Measurements from ENCODE around the gene PDZRN3. TPM values are rescaled to one million over a fixed set of nuclear protein-coding genes. Genes with fewer than 3 reads are reported as not detected.

PDZRN3 gene
- total RNA-seq, 4 donors from 2014 or later = 87.3 to 268 (median 107) TPM

- H3K27ac ChIP-seq = peak overlapping the region; percentile 12 to 81
- H3K27me3 ChIP-seq = no peaks in the 10 kb centered on the region
- TF ChIP-seq, protein P1, sequence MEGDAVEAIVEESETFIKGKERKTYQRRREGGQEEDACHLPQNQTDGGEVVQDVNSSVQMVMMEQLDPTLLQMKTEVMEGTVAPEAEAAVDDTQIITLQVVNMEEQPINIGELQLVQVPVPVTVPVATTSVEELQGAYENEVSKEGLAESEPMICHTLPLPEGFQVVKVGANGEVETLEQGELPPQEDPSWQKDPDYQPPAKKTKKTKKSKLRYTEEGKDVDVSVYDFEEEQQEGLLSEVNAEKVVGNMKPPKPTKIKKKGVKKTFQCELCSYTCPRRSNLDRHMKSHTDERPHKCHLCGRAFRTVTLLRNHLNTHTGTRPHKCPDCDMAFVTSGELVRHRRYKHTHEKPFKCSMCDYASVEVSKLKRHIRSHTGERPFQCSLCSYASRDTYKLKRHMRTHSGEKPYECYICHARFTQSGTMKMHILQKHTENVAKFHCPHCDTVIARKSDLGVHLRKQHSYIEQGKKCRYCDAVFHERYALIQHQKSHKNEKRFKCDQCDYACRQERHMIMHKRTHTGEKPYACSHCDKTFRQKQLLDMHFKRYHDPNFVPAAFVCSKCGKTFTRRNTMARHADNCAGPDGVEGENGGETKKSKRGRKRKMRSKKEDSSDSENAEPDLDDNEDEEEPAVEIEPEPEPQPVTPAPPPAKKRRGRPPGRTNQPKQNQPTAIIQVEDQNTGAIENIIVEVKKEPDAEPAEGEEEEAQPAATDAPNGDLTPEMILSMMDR (IDR thresholded peaks at IDR 0.05) = no peak
- TF ChIP-seq POLR2A (IDR thresholded peaks at IDR 0.05) = no peak
- intact Hi-C loops (cut with DNase I; ENCODE audit: low total_unique reads) = no loop called here
- H3K9me3 ChIP-seq = no peaks in the 10 kb centered on the region
- peaks cover 25 to 32% of the 10 kb centered on the region in 2 donors for H3K4me1 ChIP-seq
- no peak overlapping the region for H3K4me3 ChIP-seq
- no peak for DNase-seq
- H3K36me3 ChIP-seq = no peaks in the 10 kb centered on the region
These were observed 215.5 kb downstream of the PDZRN3 start for GRCh38 chr3:73409138-73409763.

DNA sequence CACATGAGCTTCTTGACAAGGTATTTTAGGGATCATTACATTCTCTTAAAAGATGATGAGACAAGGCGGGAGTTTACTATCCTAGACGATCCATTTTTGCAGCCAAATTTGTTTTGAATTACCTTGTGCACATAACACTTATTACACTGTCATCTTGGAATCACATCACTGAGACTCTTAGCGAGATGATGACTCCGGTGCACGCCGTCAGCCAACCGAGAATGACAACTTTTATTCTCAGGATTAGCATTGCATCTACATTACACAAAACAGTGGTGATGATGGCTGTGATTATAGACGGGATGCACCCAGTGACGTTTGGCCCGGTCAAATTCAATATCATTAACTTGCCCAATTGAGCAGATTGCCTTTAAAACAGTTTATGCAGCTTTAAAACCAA is 216.1 kb downstream of the PDZRN3 start:
- DNase-seq = no peak
- no peak for TF ChIP-seq POLR2A (IDR thresholded peaks at IDR 0.05)
- TF ChIP-seq, protein P1 (IDR thresholded peaks at IDR 0.05) = no peak
- Histone ChIP-seq H3K27me3 (no peaks in the 10 kb centered on the region), H3K4me3 (no peak overlapping the region), H3K27ac (peak overlapping the region in 1 of 2 donors; percentile 81), H3K9me3 (no peaks in the 10 kb centered on the region), H3K36me3 (no peaks in the 10 kb centered on the region), H3K4me1 (peaks cover 27 to 31% of the 10 kb centered on the region in 2 donors)
- intact Hi-C loops (cut with DNase I; ENCODE audit: low total_unique reads) = no loop called here

DNA sequence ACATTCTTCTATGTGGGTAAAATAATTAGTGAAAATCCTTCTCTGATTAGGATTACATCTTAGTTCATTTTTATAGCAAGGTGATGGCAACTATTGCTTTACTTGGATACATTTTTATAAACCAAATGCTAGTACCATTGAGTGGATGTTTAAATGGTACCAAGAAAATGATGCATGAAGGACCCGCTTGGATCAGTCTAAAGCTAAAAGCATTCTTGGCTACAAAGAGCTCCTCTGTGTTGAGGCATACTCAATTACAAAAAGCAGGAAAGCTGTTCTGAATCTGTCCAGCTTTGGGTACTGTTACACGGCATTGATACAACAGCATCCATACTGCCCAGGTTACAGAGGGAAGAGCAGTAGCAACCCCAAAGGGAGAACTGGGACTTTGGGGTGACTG is 217.2 kb downstream of the PDZRN3 start:
- H3K4me3 ChIP-seq = no peak overlapping the region
- intact Hi-C loops (cut with DNase I; ENCODE audit: low total_unique reads) = no loop called here
- no peaks in the 10 kb centered on the region for H3K27me3 ChIP-seq
- no peak for DNase-seq
- peaks cover 29 to 31% of the 10 kb centered on the region in 2 donors for H3K4me1 ChIP-seq
- peak overlapping the region; percentile 78 to 81 for H3K27ac ChIP-seq
- no peaks in the 10 kb centered on the region for H3K36me3 ChIP-seq
- TF ChIP-seq, protein P1 (IDR thresholded peaks at IDR 0.05) = no peak
- TF ChIP-seq POLR2A (IDR thresholded peaks at IDR 0.05) = no peak
- no peaks in the 10 kb centered on the region for H3K9me3 ChIP-seq

DNA sequence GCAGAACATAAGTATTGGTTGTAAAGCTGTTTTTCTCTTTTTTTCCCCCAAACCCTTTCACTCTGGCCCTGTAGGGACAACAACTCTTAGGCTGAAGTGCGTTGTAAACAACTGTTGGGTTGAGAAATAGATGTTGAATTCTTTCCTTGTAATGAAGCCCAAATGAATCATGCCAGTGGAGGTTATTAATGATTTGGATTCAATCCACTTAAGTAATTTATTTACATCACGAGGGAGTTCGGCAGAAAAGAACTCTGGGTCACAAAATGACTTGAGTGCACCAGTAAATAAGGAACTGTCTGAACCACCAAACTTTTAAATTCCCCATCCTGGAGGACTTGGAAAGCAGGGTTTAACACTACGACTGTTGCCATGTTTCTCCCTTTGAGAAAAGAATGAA is 218.9 kb downstream of the PDZRN3 start:
- peak overlapping the region in 1 of 2 donors; percentile 21 for H3K4me3 ChIP-seq

DNA sequence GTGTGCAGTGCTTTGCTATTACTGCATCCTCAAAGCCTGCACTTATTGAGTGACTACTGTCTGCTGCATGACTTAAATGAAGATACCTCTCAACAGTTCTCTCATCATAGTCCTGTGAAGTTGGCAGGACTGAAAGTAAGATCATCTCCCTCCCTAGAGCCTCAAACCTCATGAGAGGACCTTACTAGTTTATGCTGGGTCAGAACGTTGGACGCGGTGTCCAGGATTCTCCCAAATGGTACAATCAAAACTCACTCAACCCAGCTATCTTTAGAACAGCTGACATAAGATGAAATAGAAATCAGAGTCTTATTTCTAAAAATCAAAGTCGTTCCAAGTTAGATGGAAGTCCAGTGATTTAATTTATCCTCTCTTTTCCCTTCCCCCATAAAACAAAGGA is 219.7 kb downstream of the PDZRN3 start:
- DNase-seq = no peak
- Histone ChIP-seq H3K27ac (peak overlapping the region; percentile 78 to 81), H3K4me3 (no peak overlapping the region), H3K4me1 (peaks cover 23 to 39% of the 10 kb centered on the region in 2 donors), H3K9me3 (no peaks in the 10 kb centered on the region), H3K36me3 (no peaks in the 10 kb centered on the region), H3K27me3 (no peaks in the 10 kb centered on the region)
- no peak for TF ChIP-seq POLR2A (IDR thresholded peaks at IDR 0.05)
- TF ChIP-seq, protein P1 (IDR thresholded peaks at IDR 0.05) = no peak
- intact Hi-C loops (cut with DNase I; ENCODE audit: low total_unique reads) = no loop called here

More for the DNA sequence above, 218.9 kb downstream of the PDZRN3 start:
- DNase-seq = no peak
- Histone ChIP-seq H3K36me3 (no peaks in the 10 kb centered on the region), H3K4me1 (peaks cover 23 to 39% of the 10 kb centered on the region in 2 donors), H3K9me3 (no peaks in the 10 kb centered on the region), H3K27ac (peak overlapping the region; percentile 78 to 81), H3K27me3 (no peaks in the 10 kb centered on the region)
- intact Hi-C loops (cut with DNase I; ENCODE audit: low total_unique reads) = no loop called here
- no peak for TF ChIP-seq POLR2A (IDR thresholded peaks at IDR 0.05)
- TF ChIP-seq, protein P1 (IDR thresholded peaks at IDR 0.05) = no peak
